ENCODE data around the gene KRAS.
A peak's percentile ranks its signal among the peaks of the same experiment; 100 is the strongest.

KRAS gene

DNA sequence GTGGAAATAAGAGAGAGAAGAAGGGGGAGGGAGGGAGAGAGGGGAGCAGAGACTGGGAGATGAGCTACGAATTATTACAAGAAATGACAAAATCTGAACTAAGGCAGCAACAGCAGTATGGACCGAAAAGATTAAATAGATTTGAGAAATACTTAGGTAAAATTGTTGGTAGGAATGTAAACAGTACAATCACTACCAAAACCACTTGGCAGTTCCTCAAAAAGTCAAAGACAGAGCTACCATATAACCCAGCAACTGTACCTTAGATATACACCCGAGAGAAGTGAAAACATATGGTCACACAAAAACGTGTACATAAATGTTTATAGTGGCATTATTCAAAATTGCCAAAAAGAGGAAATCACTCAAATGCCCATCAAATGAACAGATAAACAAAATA lies 14.1 kb downstream of the KRAS start:
- no peaks in the 10 kb centered on the region for H3K9me3 Mint-ChIP-seq
- H3K4me3 Mint-ChIP-seq, result no peak overlapping the region
- no peak overlapping the region for H3K27ac Mint-ChIP-seq
- TF ChIP-seq, protein P1, sequence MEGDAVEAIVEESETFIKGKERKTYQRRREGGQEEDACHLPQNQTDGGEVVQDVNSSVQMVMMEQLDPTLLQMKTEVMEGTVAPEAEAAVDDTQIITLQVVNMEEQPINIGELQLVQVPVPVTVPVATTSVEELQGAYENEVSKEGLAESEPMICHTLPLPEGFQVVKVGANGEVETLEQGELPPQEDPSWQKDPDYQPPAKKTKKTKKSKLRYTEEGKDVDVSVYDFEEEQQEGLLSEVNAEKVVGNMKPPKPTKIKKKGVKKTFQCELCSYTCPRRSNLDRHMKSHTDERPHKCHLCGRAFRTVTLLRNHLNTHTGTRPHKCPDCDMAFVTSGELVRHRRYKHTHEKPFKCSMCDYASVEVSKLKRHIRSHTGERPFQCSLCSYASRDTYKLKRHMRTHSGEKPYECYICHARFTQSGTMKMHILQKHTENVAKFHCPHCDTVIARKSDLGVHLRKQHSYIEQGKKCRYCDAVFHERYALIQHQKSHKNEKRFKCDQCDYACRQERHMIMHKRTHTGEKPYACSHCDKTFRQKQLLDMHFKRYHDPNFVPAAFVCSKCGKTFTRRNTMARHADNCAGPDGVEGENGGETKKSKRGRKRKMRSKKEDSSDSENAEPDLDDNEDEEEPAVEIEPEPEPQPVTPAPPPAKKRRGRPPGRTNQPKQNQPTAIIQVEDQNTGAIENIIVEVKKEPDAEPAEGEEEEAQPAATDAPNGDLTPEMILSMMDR (IDR thresholded peaks at IDR 0.05; ENCODE audit: unreplicated experiment in 3 of 3), result no peak
- no peaks in the 10 kb centered on the region for H3K27me3 Mint-ChIP-seq (ENCODE audit: low read depth)
- H3K4me1 Mint-ChIP-seq, result no peaks in the 10 kb centered on the region
- H3K36me3 Mint-ChIP-seq (ENCODE audit: low read depth), result peaks cover 46% of the 10 kb centered on the region

- Mint-ChIP-seq H3K27me3 (ENCODE audit: low read depth) (no peaks in the 10 kb centered on the region), H3K9me3 (no peaks in the 10 kb centered on the region), H3K4me3 (no peak overlapping the region), H3K36me3 (ENCODE audit: low read depth) (peaks cover 46% of the 10 kb centered on the region), H3K27ac (no peak overlapping the region), H3K4me1 (no peaks in the 10 kb centered on the region)
- TF ChIP-seq, protein P1 (IDR thresholded peaks at IDR 0.05; ENCODE audit: unreplicated experiment in 3 of 3), result no peak
Observed at GRCh38 chr12:25236190-25236589, 14.5 kb downstream of the KRAS start.

- no peaks in the 10 kb centered on the region for H3K27me3 Mint-ChIP-seq (ENCODE audit: low read depth)
- H3K4me3 Mint-ChIP-seq, result no peak overlapping the region
- H3K27ac Mint-ChIP-seq, result no peak overlapping the region
- TF ChIP-seq, protein P1 (IDR thresholded peaks at IDR 0.05; ENCODE audit: unreplicated experiment in 3 of 3), result no peak
- peaks cover 17% of the 10 kb centered on the region for H3K36me3 Mint-ChIP-seq (ENCODE audit: low read depth)
- H3K4me1 Mint-ChIP-seq, result no peaks in the 10 kb centered on the region
- H3K9me3 Mint-ChIP-seq, result no peaks in the 10 kb centered on the region
Observed at GRCh38 chr12:25213338-25213737, 37.4 kb downstream of the KRAS start.

- Mint-ChIP-seq H3K27me3 (ENCODE audit: low read depth) (no peaks in the 10 kb centered on the region), H3K4me1 (no peaks in the 10 kb centered on the region), H3K9me3 (no peaks in the 10 kb centered on the region), H3K27ac (no peak overlapping the region), H3K36me3 (ENCODE audit: low read depth) (peaks cover 16% of the 10 kb centered on the region), H3K4me3 (no peak overlapping the region)
- TF ChIP-seq, protein P1 (IDR thresholded peaks at IDR 0.05; ENCODE audit: unreplicated experiment in 3 of 3), result no peak
Observed at GRCh38 chr12:25208554-25208953, 42.2 kb downstream of the KRAS start.

DNA sequence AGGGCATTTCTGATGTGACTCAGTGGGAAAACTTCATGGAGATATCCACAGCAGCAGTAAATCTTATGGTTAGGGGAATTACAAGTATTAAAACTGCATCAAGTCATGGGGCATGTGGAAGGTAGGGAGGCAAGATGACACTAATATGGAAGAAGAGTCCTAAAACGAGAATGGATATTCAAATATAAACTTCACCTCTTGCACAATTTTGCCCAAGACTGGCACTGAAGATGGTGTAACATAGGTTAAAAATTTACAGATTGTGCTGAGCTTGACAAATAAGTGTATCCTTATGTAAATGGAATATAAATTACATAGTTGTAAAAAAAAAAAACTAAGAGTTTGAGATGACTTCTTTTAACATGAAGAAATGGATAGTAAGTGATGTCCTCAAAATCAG lies 42.9 kb downstream of the KRAS start:
- Mint-ChIP-seq H3K4me3 (no peak overlapping the region), H3K9me3 (no peaks in the 10 kb centered on the region), H3K4me1 (no peaks in the 10 kb centered on the region), H3K27ac (peak overlapping the region in 1 of 3 experiments; percentile 85), H3K27me3 (ENCODE audit: low read depth) (no peaks in the 10 kb centered on the region), H3K36me3 (ENCODE audit: low read depth) (peaks cover 20% of the 10 kb centered on the region)
- TF ChIP-seq, protein P1 (IDR thresholded peaks at IDR 0.05; ENCODE audit: unreplicated experiment in 3 of 3), result no peak

GRCh38 chr12:25207411-25207810 lies 43.3 kb downstream of the KRAS start:
- Mint-ChIP-seq H3K4me3 (no peak overlapping the region), H3K27ac (peak overlapping the region in 1 of 3 experiments; percentile 85), H3K27me3 (ENCODE audit: low read depth) (no peaks in the 10 kb centered on the region), H3K9me3 (no peaks in the 10 kb centered on the region), H3K36me3 (ENCODE audit: low read depth) (peaks cover 21% of the 10 kb centered on the region), H3K4me1 (no peaks in the 10 kb centered on the region)
- TF ChIP-seq, protein P1 (IDR thresholded peaks at IDR 0.05; ENCODE audit: unreplicated experiment in 3 of 3), result no peak
